MM.1S (cell line): ENCODE results near the gene CARMIL1.

Experiments
- CTCF ChIP-seq: fragments of 300-600 bp; sonication (generic); IDR thresholded peaks from 2 replicates; pipeline ENCODE4 v1.5.1; 2016; ENCODE audit warnings: antibody characterized with exemption, low read length, mixed read lengths
- EZH2 ChIP-seq: fragments of 300-600 bp; sonication (generic); optimal IDR thresholded peaks from 2 replicates; pipeline ENCODE3; 2017; ENCODE audit warnings: low read depth, mild to moderate bottlenecking, antibody characterized with exemption, low read length, mixed read lengths
- EZH2phosphoT487 ChIP-seq: fragments of 300-600 bp; sonication (generic); IDR thresholded peaks from 2 replicates; pipeline ENCODE4 v1.6.1; 2018; ENCODE audit warnings: antibody characterized with exemption, low read length

- TF ChIP-seq CTCF (no peak), EZH2 (no peak), EZH2phosphoT487 (no peak)
Measured at GRCh38 chr6:25506020-25506419, 226.8 kb downstream of the CARMIL1 start.
